Measurements from ENCODE around the gene EPB41.
"Not testable (repeated sequence)": the region's sequence is repeated elsewhere in the genome, so short reads cannot be mapped to it uniquely, and the experiment has no call there.

Gene EPB41

GRCh38 chr1:28914228-28915030 is at the start of gene EPB41:
Gene EPB41, plus strand, starts transcription at chr1:28914569. Its CDS starts 72,869 bp downstream, at chr1:28987438.
- DNase-seq (ENCODE audit: low read depth) = peak; percentile 88

GRCh38 chr1:28864695-28865094 is 49.7 kb upstream of the EPB41 start:
- DNase-seq (ENCODE audit: low read depth) = no peak

GRCh38 chr1:28865997-28866650 is 48.2 kb upstream of the EPB41 start:
- no peak for DNase-seq (ENCODE audit: low read depth)

- no peak for DNase-seq (ENCODE audit: low read depth)
These were observed 46.5 kb upstream of the EPB41 start for GRCh38 chr1:28867850-28868249.

GRCh38 chr1:28869952-28870351 is 44.4 kb upstream of the EPB41 start:
- no peak for DNase-seq (ENCODE audit: low read depth)

- no peak for DNase-seq (ENCODE audit: low read depth)
These were observed 42.6 kb upstream of the EPB41 start for GRCh38 chr1:28871631-28872401.

GRCh38 chr1:28875134-28875533 is 39.2 kb upstream of the EPB41 start:
- not testable (repeated sequence) for DNase-seq (ENCODE audit: low read depth)

- peak; percentile 57 for DNase-seq (ENCODE audit: low read depth)
These were observed 37.1 kb upstream of the EPB41 start for GRCh38 chr1:28877132-28877781.

GRCh38 chr1:28878796-28879195 is 35.6 kb upstream of the EPB41 start:
- DNase-seq (ENCODE audit: low read depth) = no peak

- DNase-seq (ENCODE audit: low read depth) = peak; percentile 73
These were observed 32.2 kb upstream of the EPB41 start for GRCh38 chr1:28882009-28882628.

- DNase-seq (ENCODE audit: low read depth) = no peak
These were observed 31.1 kb upstream of the EPB41 start for GRCh38 chr1:28883242-28883616.

GRCh38 chr1:28885472-28885877 is 28.9 kb upstream of the EPB41 start:
- DNase-seq (ENCODE audit: low read depth) = no peak

GRCh38 chr1:28885977-28886730 is 28.2 kb upstream of the EPB41 start:
- no peak for DNase-seq (ENCODE audit: low read depth)

GRCh38 chr1:28886731-28887418 is 27.5 kb upstream of the EPB41 start:
- DNase-seq (ENCODE audit: low read depth) = peak; percentile 81

GRCh38 chr1:28887419-28887834 is 26.9 kb upstream of the EPB41 start:
- peak; percentile 37 for DNase-seq (ENCODE audit: low read depth)

- DNase-seq (ENCODE audit: low read depth) = no peak
These were observed 26.3 kb upstream of the EPB41 start for GRCh38 chr1:28887835-28888682.

- no peak for DNase-seq (ENCODE audit: low read depth)
These were observed 25.5 kb upstream of the EPB41 start for GRCh38 chr1:28888915-28889314.

GRCh38 chr1:28889357-28889756 is 25.0 kb upstream of the EPB41 start:
- DNase-seq (ENCODE audit: low read depth) = no peak

- no peak for DNase-seq (ENCODE audit: low read depth)
These were observed 23.9 kb upstream of the EPB41 start for GRCh38 chr1:28890435-28890834.

Data from activated gamma-delta T cell treated with anti-CD3 and anti-CD28 coated beads, Interleukin-2, amount 50 U/mL, for 16 hours (primary cell).